Parathyroid adenoma (tissue), 2 donors: ENCODE results near the gene ATF6.

ENCODE experiments used
- H2AFZ ChIP-seq: fragments of 300-600 bp; sonication (generic); one replicate; pipeline ENCODE4 v1.7.0; 2017; ENCODE audit warnings: antibody characterized with exemption, mild to moderate bottlenecking
- H3K27ac ChIP-seq: fragments of 300-600 bp; sonication (generic); one replicate; pipeline ENCODE4 v1.7.0; 2017
- H3K27me3 ChIP-seq: fragments of 300-600 bp; sonication (generic); one replicate; pipeline ENCODE4 v1.7.0; 2017; ENCODE audit warnings: low read length; ENCODE audit not compliant: control insufficient read depth, insufficient read depth
- H3K36me3 ChIP-seq: fragments of 300-600 bp; sonication (generic); one replicate; pipeline ENCODE4 v1.7.0; 2017; ENCODE audit warnings: low read length; ENCODE audit not compliant: control insufficient read depth, insufficient read depth
- H3K4me1 ChIP-seq: fragments of 300-600 bp; sonication (generic); one replicate; pipeline ENCODE4 v1.7.0; 2017; ENCODE audit warnings: control low read depth
- H3K4me2 ChIP-seq: fragments of 300-600 bp; sonication (generic); one replicate; pipeline ENCODE4 v1.7.0; 2017; ENCODE audit warnings: low read length
- H3K4me3 ChIP-seq: fragments of 300-600 bp; sonication (generic); one replicate; pipeline ENCODE4 v1.7.0; 2017; ENCODE audit warnings: low read depth, low read length
- H3K79me2 ChIP-seq: fragments of 300-600 bp; sonication (generic); one replicate; pipeline ENCODE4 v1.7.0; 2017; ENCODE audit warnings: control low read depth
- H3K9ac ChIP-seq: fragments of 300-600 bp; sonication (generic); one replicate; pipeline ENCODE4 v1.7.0; 2017; ENCODE audit warnings: mild to moderate bottlenecking
- H3K9me3 ChIP-seq: fragments of 300-600 bp; sonication (generic); one replicate; pipeline ENCODE4 v1.7.0; 2017; ENCODE audit warnings: low read length; ENCODE audit not compliant: control insufficient read depth
- CTCF ChIP-seq: fragments of 300-600 bp; sonication (generic); IDR thresholded peaks from one replicate; pipeline ENCODE4 v1.7.0; 2017; ENCODE audit warnings: antibody characterized with exemption, mild to moderate bottlenecking
- donor health status: primary hyperparathyroidism.

ATF6 gene

GRCh38 chr1:161987872-161988271, 221.8 kb downstream of the ATF6 start:
- H3K4me2 ChIP-seq, result no peak overlapping the region
- H2AFZ ChIP-seq, result no peak overlapping the region
- H3K9me3 ChIP-seq, result no peaks in the 10 kb centered on the region
- no peak for TF ChIP-seq CTCF
- no peaks in the 10 kb centered on the region for H3K36me3 ChIP-seq
- H3K4me3 ChIP-seq, result no peak overlapping the region
- H3K79me2 ChIP-seq, result no peaks in the 10 kb centered on the region
- no peak overlapping the region for H3K9ac ChIP-seq
- no peak overlapping the region for H3K27ac ChIP-seq
- H3K27me3 ChIP-seq, result no peaks in the 10 kb centered on the region
- H3K4me1 ChIP-seq, result no peaks in the 10 kb centered on the region

- Histone ChIP-seq H3K36me3 (no peaks in the 10 kb centered on the region), H2AFZ (no peak overlapping the region), H3K9ac (no peak overlapping the region), H3K4me1 (no peaks in the 10 kb centered on the region), H3K79me2 (no peaks in the 10 kb centered on the region), H3K9me3 (no peaks in the 10 kb centered on the region), H3K27me3 (no peaks in the 10 kb centered on the region), H3K27ac (no peak overlapping the region), H3K4me3 (no peak overlapping the region), H3K4me2 (no peak overlapping the region)
- TF ChIP-seq CTCF, result no peak
Observed at GRCh38 chr1:161988413-161988812, 222.3 kb downstream of the ATF6 start.

- Histone ChIP-seq H3K4me2 (no peak overlapping the region), H3K27me3 (no peaks in the 10 kb centered on the region), H3K27ac (no peak overlapping the region), H3K36me3 (no peaks in the 10 kb centered on the region), H3K79me2 (no peaks in the 10 kb centered on the region), H3K4me1 (no peaks in the 10 kb centered on the region), H3K9ac (no peak overlapping the region), H3K4me3 (no peak overlapping the region), H2AFZ (no peak overlapping the region), H3K9me3 (no peaks in the 10 kb centered on the region)
- no peak for TF ChIP-seq CTCF
Observed at GRCh38 chr1:161989108-161989507, 223.0 kb downstream of the ATF6 start.

- Histone ChIP-seq H3K9me3 (no peaks in the 10 kb centered on the region), H3K9ac (no peak overlapping the region), H3K4me1 (no peaks in the 10 kb centered on the region), H2AFZ (no peak overlapping the region), H3K27me3 (no peaks in the 10 kb centered on the region), H3K4me3 (no peak overlapping the region), H3K36me3 (no peaks in the 10 kb centered on the region), H3K4me2 (no peak overlapping the region), H3K79me2 (no peaks in the 10 kb centered on the region), H3K27ac (no peak overlapping the region)
- TF ChIP-seq CTCF, result no peak
Observed at GRCh38 chr1:161989786-161990185, 223.7 kb downstream of the ATF6 start.

- Histone ChIP-seq H3K4me3 (no peak overlapping the region), H3K27ac (no peak overlapping the region)
Observed at GRCh38 chr1:161993576-161993975, 227.5 kb downstream of the ATF6 start.

More at GRCh38 chr1:161993576-161993975, 227.5 kb downstream of the ATF6 start:
- Histone ChIP-seq H3K4me1 (no peaks in the 10 kb centered on the region), H3K9me3 (no peaks in the 10 kb centered on the region), H3K79me2 (no peaks in the 10 kb centered on the region), H3K36me3 (no peaks in the 10 kb centered on the region), H3K27me3 (no peaks in the 10 kb centered on the region), H3K9ac (no peak overlapping the region), H2AFZ (no peak overlapping the region), H3K4me2 (no peak overlapping the region)
- no peak for TF ChIP-seq CTCF
